ENCODE measurements around the gene NFASC.

NFASC gene

DNA sequence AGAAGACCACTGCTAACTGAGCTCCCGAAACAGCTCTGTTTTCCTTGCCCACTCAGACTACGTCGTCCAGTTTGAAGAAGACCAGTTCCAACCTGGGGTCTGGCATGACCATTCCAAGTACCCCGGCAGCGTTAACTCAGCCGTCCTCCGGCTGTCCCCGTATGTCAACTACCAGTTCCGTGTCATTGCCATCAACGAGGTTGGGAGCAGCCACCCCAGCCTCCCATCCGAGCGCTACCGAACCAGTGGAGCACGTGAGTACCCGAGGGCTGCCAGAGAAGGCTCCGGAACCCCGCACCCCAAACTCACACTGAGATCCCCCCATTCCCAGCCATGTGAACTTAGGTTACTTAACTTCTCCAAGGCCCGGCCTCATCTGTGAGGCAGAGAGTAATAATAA, 108.6 kb downstream of the NFASC start:
- no peak for DNase-seq

DNA sequence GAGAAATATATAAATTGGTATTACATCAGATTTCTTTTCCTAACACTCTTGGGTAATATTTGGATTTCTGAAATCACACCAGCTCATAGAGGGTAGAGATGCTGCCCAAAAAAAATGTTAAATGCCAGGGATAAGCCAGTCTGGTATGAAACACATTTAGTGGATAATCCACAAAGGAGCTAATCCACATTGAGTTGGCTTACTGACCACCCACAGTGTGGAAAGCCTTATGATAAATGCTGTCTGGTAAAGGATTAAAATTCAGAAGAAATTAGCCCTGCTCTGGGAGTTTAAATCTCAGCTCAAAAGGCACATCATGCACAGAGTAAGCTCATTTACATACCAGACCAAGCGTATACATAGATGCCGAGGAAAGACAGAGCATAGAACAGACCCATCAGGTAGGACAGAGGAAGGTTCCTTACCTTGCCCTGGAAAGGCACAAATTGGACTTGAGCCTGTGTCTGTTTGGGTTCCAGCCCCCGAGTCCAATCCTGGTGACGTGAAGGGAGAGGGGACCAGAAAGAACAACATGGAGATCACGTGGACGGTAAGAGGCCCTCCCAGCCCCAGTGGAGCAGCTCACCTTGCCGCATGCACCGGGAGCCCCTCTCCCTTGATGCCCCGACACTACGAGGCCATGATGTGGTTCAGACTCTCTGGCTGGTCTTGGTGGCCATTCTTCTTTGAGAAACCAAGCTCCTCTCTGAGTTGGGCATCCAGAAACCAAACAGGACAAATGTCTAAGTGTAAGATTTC, 109.4 kb downstream of the NFASC start:
- no peak for DNase-seq

DNA sequence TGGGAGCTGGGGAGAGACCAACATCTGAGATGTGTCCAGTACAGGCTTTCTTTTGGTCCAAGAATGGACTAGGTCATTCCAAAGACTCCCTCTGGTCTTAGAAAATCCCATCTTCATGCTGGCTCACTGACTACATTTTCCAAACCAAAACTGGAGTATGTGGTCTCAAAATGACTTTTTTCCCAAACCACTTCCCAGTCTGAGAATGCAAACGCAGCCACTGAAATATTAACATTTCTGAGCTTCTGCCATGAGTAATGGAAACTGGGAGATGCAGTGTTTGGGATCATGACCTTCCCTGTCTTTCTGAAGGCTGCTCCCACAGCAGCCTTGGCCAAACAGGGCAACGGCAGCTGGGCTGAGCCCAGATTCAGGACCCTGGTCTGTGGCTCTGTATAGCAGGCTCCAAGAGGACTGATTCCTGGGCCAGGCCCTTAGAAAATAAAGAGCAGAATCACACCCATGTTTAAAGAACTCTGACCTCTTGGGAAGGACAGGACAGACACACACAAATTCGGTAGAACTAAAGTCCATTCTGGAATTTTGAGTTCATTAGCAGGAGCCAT, 110.3 kb downstream of the NFASC start:
- no peak for DNase-seq

DNA sequence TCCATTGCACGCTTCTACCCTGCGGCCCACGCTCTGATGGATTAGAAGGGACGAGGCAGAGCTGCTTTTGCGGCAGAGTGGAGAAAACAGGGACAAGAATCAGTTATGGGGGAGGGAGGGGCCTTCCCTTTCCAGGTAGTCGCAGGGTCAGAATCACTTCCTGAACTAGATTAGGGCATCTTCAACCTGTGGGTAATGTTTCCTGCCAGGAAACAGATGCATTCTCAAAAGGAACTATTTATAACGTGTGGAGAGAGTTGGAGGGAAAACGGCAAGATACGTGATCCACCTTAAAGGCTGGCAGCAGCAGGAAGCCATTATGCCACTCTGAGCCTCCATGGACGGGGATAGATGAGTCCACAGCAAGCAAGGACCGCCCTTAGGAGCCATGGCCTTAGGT, 112.5 kb downstream of the NFASC start:
- no peak for DNase-seq

DNA sequence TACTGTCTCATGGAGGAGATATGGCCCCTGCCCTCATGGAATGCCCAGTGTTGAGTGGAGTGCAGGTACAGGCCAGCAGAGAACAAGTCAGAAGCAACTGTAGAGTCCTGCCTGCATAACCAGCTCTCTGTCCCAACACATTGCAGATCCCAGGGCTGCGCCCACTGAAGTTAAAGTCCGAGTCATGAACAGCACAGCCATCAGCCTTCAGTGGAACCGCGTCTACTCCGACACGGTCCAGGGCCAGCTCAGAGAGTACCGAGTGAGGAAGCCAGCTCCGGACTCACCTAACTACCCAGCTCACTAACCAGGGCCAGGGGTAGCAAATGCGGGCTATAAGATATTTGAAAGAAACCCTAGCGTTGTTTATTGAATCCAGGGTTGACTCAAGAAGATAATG, 113.2 kb downstream of the NFASC start:
- DNase-seq, result no peak

DNA sequence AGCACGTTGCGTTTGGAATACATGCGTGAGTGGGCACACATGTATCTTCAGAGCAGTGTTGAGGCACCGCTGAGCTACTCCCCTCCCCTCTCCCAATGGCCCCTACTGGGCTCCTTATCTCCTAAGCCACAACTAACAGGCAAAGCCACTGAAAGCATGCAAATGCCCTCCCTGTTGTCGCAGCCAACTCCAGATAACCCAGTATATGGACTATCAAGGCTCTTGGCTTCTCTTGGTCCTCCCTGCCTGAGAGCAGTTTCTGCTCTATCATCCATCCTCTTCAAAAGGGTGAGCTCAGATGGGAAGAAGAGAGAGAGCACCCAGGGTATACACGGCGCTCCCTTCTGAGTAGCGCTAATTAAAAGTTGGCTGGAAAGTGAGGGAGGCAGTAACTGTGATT, 113.8 kb downstream of the NFASC start:
- no peak for DNase-seq

DNA sequence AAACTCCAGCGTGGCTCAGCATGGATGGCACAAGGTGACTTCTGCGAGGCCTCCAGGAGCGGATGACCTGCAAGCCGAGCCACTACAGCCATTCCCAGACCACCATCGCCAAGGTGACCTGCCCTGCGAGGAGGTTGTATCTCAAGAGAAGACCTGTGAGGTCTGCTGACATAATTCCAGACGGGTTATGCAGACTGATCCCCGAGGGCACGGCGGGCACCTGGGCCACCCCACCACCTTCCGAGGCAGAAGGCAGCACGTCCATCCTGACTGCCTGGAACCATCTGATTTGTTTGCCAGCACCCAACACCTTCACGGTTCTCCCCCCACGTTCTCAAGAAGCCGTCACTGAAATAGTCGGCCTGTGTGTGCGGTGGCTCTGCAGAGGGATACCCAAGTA, 115.5 kb downstream of the NFASC start:
- no peak for DNase-seq

DNA sequence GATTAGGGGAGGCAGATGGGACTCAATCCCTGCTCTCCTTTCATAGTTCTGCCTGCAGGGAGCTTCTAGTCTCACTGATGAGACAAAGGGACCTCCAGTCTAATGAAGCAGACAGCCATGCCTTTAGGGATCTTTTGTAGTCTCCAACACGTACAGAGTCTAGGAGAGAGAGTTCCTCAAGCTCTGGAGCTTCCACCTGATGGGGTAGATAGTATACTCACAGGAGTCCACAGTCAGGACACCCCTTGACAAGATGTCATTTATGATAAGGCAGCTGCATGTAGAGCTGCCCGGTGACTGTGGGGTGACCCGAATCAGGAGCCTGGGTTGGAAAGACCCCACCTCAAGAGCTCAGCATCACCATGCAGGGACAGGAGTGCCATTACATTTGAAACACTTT, 117.0 kb downstream of the NFASC start:
- no peak for DNase-seq

DNA sequence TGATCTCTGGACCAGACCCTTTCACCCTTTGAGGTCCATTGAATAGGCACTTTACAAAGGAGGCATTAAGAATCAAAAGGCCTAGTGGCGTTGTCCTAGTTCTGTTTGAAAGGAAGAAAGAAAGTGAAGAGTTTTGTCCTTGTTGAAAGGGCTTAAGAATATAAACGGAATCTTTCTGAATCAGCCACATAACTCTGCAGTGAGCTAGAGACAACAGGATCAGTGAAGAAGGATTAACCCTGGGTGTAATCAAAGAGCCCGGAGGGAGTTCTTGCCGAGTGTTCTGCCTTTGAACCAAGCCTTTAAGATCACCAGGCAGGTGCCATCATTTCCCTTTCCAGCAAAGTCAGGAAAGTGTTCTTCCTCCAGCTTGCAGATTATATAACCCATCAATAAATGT, 117.5 kb downstream of the NFASC start:
- no peak for DNase-seq

DNA sequence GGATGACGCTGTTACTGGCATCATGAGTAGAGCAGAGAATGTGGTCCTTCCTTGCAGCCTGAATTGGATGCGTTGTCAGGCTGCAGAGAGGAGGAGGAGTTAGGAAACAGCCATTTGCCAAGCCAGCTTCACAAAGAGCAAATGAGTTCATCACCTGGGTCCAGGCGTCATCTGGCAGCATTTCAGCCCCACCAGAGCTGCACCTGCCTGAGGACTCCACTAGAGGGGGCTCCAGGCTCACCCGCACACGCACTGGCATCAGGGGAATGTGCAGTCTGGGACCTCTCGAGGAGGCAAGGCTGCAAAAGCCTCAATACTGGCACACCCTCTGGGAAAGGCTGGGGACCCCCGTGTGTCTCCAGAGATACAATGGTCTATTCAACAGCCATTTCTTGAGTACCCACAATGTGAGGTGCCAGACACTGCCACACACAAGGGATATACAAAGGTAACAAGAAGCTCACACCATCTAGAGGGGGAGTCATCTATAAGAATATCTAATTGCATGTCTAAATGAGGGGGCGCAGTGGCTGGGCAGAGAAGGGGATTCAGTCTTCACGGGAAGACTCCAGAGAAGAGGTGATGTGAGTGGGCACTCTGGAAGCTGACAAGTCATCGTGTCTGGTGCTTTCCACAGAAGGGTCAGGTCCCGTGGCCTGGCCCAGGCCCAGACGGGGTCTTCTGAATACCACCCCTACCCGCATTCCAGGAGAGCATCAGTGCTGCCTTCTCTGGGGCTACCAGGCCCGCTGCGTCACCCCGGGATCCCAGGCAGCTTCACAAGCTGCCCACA, 118.8 kb downstream of the NFASC start:
- DNase-seq, result peak in 57 of 58 donors; percentile 7 to 93 (median 79)

DNA sequence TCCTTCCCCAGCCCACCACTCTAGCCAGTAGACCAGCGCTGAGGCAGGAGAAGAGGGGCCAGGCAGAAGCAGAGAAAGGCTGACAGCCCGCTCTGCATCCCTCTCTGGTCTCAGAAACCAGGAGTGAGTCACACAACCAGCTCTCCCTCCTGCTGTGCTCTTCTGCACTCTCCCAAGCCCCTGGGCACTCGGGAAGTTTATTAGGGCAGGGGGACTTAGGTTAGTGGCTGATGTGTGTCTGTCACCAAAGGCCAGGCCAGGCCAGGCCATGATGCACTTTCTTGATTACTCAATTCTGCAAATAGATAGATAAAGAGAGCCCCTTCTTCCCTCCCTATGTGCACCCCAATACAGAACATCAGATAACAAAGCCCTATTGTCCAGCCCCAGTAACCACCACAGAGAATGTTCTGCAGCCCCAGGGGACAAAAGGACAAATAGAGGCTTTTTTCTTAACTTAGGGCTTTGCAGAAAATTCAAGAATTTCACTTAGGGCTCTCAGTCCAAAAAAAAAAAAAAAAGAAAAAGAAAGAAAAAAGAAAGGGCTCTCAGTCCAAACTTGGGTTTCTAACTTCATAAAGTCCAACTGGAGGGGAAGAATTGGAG, 119.5 kb downstream of the NFASC start:
- peak in 21 of 58 donors; percentile 29 to 86 (median 54) for DNase-seq

DNA sequence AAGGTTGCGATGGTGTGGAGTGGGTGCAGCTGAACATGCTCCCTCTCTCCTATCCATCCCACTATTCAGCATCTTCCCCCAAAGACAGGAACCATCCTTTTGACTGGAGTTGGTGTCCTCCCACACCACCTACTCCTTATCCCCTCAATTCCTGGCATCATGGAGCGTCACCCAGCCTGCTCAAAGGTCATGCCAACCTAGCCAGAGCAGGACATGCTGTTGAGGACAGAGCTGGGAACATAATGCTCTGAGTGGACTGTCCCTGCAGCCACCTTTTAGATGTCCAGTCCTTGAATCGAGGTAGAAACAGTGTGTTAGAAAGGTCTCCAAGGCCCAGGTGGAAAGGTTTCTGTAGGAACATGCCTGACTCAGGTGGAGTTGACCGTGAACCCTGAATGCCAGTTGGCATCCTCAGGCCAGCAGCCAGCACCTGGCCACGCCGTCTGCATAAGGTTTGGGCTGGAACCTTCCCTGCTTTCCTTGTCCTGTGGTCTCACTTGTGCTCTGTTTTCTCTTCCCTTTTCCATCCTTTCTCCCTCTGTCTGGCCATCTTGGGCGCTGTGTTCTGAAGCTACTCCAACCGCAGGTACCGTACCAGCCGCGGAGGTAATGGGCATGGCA, 120.2 kb downstream of the NFASC start:
- no peak for DNase-seq

DNA sequence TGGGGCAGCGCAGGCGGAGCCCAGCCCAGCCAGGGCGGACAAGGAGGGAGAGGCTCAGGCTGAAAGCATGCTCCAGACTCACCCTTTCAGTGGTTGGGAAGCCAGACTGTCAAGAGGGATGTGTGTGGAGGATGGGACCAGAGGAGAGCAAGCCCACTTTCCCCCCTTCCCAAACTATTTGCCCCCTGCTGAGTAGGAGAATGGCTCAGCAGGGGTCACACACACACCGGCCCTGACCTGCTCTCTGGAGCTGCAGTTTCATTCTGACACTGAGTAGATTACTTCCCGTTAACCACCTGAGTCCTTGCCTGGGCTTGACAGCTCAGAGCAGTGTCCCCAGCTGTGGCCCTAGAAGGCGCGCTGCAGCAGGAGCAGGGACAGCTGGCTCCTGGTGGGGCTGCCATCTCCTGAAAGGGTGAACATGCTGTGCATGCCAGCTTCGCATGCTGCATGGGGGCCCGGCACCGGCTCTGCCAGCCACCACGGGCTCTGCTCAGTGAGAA, 120.7 kb downstream of the NFASC start:
- DNase-seq, result peak in 14 of 58 donors; percentile 10 to 71 (median 38)

DNA sequence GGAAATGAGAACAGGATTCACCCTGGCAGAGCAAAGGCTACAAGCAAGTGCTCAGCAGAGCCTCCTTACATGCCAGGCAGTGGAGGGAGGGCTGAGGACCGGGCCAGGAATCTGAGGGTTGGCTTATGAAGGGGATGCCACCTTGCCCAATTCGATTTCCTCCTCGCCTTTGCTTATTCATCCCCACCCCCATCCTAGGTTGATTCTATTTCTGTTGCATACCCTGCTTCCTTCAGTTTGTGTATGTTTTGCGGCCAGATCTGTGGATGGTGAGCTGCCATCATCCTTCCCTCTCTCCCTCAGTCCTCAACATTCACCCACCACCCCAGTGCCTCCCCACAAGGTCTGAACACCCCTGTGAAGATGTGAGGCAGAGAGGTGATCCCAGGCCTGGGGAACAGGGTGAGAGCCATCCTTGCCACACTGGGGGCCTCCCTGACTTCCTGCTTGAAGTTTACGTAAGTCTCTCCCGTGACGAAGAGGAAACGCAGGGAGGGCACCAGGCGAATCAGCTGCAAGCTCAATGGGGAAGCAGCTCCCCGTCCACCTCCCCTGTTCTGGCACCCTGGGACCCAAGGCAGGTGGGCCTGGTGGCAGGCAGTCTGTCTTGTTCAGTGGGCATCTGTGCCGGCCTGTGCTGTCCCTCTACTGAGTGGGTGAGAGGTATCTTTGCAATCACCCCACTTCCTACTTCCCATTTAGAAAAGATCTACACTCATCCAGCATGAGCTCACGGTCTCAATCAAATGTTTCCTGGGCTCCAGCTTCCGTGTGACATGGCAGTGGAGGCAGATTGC, 121.7 kb downstream of the NFASC start:
- DNase-seq, result peak in 4 of 58 donors; percentile 25 to 49 (median 32)

DNA sequence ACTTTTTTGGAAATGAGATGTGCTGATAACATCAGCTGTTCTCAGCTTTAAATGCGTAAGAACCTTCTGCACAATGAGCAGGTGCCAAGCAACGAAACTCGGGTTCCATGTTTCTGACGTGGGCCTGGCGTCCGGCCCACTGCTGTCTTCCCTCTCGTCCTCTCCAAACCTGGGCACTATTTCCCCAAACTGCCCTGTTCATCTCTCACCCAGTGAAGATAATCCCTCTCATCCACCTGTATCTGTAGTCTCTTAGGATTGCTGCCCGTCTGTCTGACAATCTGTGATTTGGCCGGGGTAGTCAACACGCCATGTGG, 122.3 kb downstream of the NFASC start:
- no peak for DNase-seq

DNA sequence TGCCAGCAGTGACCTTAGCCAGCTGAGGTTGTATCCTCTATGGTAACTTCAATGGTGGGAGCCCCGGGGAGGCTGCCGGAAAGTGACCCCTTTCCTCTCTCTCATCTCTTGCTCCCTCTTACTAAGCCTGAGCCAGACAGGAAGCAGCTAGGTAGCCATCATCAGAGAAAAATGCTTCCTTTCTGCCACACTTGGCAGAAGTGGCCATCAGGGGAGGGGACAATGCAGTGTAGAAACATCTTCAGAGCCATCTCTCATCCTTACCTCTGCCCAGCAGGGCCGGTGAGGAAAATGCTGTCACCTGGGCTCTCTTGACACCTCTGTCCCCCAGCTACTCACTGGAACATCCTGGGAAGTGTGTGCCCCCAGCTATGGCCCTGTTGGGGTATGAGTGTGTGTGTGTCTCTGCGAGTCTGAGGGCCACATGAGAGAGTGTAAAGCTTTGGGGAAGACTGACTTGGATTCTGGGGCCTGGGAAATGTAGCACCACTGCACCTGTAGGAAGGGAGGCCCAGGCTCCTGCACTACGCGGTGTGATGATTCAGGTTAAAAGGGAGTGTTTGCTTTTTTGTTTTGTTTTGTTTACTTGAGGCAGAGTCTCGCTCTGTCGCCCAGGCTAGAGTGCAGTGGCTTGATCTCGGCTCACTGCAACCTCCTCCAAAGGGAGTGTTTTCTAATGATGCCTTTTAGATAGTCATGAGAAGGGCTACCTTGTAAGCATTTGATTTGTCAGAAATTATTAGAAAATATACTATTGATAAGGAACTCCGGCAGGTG, 123.6 kb downstream of the NFASC start:
- DNase-seq, result no peak

DNA sequence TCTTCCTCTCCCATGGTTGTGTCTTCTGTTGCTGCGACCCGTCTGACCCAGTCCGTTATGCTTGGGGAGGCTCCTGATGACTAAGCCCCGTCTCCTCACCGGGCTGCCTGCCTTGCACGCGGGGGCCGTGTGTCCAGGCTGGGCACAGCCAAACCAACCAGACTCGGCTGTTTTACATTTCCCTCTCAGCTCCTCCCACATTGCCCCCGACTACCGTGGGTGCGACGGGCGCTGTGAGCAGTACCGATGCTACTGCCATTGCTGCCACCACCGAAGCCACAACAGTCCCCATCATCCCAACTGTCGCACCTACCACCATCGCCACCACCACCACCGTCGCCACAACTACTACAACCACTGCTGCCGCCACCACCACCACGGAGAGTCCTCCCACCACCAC, 126.3 kb downstream of the NFASC start:
- no peak for DNase-seq

DNA sequence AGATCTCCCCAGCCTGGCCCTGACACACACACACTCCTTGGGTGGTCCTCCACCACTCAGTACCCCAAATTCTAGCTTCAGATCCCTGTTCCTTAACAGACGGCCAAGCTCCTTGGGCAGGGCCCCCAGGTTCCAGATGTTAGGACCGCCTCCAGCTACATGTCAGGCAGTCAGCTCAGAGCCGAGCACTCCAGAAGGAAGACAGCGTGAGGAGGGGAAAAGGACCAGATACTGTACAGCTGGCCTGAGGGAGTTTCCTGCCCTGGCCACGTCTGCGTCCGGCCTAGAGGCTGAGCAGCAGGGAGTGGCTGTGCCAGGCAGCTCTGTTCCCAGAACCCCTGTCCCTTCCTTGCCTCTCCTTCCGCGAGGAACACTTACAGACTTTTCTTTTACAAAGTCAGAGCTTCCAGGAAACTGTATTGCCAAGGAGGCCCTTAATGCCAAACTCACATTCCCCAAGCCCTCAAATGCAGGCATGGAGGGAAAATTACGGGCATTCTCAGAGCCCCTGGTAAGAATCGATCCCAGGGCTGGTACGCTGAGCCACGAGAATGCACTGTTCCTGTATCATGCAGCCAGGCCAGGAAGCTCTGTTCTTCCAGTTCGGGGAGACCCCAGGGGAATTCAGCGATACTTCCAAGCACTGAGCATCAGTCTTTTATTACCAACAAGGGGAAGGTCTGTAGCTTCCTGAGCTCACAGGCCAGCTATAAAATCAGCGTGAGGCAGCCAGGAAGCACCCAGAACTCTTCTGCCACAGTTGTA, 127.1 kb downstream of the NFASC start:
- no peak for DNase-seq

DNA sequence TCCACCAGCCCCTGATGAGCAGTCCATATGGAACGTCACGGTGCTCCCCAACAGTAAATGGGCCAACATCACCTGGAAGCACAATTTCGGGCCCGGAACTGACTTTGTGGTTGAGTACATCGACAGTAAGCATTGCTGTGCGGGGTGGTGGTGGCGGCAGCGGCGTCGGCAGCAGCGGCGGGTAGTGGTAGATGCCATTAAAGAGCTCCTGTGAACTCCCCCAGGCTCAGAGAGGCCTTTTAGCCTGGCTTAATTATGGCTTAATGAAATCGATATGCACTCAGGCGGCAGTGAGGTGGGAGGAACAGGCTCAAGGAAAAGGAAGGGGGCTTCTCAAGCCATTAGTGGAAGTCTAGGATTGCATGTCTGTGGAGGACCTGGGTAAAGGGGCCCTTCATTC, 130.5 kb downstream of the NFASC start:
- no peak for DNase-seq
